GM19193 (cell line): ENCODE data around the gene DLEC1.

ENCODE experiments used
- POLR2A ChIP-seq: IDR thresholded peaks from 4 replicates; pipeline ENCODE4 v1.6.1; 2011; ENCODE audit not compliant: insufficient read depth, insufficient read length; ENCODE audit errors: extremely low read depth

The DLEC1 gene

DNA sequence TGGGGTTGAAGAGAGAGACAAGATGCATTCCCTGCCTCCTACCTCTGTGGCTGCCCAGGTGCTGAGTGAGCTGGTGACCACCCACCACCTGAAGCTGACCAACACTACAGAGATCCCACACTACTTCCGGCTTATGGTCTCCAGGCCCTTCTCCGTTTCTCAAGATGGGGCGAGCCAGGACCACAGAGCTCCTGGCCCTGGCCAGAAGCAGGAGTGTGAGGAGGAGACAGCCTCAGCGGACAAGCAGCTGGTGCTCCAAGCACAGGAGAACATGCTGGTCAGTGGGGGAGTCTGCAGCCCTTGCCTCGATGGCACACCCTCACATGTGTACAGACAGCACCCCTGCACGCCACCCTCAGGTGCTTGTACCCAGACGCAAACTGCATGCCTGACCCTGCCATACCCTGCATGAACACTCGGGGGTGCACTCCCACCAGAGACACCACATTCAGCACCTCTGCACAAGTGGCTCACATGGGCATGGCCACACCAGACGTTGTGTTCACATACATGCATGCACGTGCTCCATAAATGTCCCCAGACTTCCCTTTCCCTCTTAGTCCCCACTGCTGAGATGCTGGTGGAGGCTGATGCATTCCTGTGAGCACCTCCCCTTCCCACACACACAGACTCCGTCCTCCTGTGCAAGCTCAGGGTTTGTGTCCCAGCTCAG is 78.9 kb downstream of the DLEC1 start:
- TF ChIP-seq POLR2A: peak; percentile 8

DNA sequence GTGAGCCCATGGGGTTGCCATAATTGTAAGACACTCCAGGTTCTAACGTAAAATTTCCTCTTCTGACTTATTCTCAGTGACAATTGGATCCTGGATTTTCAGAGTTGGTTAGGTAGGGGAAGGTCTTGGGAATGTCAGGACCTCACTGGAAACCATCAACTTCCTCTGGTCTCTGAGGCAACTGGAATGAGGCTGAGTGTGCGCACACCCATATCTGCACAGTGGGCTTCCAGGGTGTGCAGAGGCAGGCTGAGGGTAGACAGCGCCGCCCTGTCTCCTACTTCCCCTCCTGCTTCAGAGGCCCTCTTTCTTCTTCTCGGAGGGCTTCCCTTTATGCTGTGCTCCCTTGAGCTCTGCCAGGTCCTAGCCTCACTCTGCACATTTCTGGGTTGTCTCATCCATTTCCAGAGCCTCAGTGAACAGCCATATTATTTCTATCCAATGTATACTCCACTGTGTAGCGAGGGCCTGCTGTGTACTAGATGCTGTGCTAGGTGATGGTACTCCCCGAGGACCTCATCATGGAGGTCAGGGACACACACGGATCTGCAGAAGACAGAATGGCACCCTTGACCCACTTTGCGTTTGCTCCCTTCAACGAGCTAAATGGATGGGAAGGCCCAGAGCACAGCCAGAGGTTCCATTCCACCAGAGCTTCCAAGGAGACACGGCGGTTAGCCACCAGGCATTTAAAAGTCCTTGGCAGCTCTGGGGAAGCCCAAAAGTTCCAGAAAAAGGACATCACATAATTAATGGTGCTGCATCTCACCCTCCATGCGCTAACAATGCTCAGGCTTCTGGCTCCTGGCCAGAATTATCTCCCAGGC is 79.6 kb downstream of the DLEC1 start:
- no peak for TF ChIP-seq POLR2A

DNA sequence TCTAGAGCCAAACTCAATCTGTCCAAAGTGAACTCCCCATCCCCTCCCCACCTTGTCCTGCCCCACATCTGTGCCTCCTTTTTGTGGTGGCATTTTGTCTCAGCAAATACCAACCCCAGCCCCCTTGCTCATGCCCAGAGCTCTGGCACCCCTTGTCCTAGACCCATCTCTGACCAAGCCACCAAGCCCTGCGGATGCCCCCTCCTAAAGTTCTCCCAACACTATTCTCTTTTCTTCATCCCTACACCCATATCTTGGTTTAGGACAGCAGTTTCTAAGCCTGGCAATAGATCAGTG is 80.2 kb downstream of the DLEC1 start:
- TF ChIP-seq POLR2A: no peak

DNA sequence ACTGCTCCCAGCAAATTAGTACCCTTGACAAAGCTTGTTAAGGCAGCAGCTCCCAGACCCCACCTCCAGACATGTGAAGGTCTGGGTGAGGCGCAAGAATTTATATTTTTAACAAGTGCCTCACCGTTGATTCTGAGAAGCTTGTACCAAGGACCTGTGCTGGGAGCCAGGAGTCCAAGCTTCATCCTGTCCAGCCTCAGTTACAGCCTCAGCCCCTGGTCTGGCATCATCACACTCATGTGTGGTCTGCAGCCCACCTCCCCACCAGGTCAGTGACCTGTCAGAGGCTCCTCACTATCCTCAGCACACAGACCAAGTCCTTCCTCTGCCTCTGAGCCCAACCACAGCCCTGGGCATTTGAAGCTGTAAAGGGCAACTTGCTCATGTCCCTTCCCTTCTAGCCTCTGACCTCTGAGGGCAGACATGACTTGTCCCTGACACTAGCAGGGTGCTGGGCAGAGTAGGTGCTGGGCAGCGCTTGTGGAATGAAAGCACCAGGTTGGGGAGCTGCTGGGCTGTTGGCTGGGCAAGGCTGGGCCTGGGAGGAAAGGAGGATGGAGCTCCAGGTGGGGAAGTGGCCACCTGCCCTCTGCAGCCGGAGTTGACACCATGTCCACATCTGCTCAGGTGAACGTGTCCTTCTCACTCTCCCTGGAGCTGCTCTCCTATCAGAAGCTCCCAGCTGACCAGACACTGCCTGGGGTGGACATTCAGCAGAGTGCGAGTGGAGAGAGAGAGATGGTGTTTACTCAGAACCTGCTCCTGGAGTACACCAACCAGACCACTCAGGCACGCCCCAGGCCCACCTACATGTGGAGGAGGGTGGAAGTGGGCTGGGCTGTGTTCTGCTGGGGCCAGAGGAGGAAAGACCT is 81.0 kb downstream of the DLEC1 start:
- no peak for TF ChIP-seq POLR2A

DNA sequence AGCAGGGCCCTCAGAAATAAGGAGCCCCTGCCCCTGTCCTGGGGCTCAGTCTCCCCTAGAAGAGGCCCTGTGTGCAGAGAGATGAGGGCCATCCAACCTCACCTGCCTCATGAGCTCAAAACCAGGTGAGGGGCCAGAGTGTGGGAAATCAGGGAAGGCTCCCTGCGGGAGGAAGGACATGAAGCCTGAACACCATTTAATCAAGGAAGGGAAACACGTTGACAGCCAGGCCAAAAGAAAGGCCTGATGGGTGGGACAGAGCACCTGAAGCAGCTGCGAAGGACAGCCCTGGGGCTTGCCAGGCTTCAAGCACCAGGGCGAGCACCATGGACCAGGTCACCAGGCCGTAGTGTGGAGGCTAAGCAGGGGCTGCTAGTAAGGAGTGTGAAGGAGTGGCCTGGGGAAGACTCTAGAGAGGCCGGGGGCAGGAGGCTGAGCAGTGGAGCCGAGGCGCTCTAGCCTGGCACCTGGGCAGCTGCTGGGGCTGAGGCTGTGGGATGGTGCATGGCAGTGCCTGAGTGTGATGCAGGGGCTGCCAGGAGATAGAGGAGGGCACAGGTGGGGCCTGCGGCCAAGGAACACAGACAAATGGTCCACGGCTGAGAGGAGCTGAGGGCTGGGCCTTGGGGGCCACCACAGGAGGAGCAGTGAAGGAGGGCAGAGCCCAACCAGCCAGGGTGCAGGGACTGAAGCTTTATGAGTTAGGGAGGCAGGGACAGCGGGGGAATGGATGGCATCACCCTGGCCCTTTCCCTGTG is 81.9 kb downstream of the DLEC1 start:
- peak; percentile 5 for TF ChIP-seq POLR2A

DNA sequence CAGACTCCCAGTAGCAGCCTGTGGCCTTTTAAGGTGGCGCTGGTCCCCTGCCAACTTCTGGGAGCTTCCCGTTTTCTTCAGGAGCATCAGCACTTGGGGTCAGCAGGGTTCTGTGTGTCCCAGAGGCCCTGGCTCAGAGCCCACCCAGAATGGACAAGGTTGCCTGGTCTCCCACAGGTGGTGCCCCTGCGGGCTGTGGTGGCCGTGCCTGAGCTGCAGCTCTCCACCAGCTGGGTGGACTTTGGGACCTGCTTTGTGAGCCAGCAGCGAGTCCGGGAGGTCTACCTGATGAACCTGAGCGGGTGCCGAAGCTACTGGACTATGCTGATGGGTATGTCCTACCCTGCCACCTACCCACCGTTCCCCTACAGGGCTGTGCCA is 82.4 kb downstream of the DLEC1 start:
- TF ChIP-seq POLR2A: no peak

DNA sequence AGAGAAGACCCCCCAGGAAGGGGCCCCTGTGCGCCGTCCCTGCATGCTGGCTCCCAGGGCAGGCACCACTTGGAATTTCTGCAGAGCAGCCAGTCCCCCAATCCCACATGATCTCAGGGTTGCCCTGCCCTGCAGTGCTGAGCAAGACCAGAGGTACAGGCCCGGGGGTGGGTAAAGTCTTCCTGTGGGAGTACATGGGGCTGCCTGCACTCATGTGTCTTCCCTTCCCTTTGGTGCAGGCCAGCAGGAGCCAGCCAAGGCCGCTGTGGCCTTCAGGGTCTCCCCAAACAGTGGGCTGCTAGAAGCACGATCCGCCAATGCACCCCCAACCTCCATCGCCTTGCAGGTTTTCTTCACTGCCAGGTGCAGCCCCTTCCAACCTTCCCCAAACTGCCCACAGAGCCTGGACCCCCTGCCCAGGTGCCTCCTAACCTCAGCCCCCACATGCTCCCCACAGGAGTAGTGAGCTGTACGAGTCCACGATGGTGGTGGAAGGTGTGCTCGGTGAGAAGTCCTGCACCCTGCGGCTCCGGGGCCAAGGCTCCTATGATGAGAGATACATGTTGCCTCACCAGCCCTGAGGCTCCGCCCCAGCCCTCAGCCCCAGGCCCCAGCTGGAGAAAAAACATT is 82.9 kb downstream of the DLEC1 start:
- no peak for TF ChIP-seq POLR2A

DNA sequence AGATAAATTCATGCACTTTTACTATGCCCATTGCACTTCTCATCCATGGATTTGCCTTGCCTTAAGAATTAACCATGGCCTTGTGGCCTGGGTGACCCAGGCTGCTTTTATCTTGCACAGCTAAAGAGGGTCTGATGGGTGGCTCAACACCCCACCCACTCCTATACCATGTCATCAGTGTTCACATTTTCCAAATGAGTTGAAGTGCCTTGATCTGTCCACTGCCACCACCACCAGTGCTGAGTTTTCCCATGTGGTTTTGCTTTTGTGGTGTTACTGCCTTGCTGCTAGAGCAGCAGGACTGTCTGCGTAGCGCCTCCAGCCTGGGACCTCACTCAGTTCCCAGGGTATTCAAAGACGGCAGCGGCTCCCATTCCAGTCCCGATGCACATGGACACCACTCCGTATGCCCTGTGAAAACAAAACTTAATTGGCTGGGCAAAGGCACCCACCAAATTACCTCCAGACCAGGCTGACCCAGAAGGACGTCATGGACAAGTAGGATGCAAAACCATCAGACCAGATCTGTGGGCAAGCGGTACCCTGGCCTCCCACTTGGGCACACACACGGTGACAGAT is 83.8 kb downstream of the DLEC1 start:
- no peak for TF ChIP-seq POLR2A

DNA sequence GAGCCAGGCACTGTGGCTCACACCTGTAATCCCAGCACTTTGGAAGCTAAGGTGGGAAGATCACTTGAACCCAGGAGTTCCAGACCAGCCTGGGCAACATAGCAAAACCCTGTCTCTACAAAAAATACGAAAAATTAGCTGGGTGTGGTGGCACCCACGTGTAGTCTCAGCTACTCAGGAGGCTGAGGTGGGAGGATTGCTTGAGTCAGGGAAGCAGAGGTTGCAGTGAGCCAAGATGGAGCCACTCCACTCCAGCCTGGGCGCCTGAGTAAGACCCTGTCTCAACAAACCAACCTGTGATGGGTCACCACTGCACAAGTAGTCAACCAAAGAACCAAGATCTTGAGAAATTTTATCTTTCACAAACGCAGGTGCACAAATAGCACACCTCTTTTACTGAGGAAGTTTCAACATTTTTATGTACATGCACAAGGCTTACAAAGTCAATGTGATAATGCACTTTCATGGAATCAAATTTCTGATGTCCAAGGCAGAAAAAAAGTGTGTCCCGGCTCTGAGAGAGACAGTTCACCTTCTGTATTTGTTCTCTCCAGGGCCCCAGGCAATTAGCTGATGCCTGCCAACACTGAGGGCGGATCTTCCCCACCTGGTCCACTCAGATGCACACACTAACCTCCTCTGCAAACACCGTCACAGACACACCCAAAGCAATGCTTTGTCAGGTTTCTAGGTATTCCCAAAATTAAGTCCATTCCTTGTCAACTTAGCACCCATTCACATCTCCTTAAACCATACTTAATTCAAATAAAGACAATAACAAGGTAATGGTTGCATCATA is 85.5 kb downstream of the DLEC1 start:
- TF ChIP-seq POLR2A: no peak

DNA sequence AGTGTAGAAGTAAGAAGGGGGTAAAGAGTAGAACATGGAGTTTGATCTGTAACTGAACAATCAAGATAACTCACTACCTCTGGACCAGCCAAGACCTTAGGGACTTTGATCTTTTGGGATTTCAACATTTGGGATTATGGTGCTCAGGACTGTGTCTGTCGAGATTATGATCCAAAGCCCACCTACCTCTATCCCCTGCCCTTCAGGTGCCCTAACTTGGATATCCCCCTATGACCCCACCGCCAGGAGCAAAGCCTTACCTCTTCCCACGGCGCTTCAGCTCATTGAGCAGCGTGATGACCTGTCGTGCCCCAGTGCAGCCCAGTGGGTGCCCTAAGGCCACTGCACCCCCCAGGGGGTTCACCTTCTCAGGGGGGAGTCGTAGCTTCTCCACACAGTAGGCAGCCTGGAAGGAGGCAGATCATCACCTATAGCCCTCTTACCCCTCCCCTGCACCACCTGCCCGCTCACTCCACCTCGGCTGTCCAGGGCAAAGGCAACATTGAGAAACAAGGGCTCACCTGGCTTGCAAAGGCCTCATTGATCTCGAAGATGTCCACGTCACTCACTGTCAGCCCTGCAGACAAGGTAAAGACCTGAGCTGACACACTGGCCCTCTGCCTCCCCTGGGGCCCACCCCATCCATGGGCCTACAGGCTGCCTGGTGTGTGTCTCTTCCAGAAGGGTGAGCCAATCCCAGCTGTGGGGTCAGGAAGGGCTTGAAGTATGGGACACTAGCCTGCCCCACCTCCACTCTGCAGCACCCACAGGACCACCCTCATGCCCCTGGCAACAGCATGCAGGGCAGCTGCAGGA is 86.5 kb downstream of the DLEC1 start:
- TF ChIP-seq POLR2A: no peak

DNA sequence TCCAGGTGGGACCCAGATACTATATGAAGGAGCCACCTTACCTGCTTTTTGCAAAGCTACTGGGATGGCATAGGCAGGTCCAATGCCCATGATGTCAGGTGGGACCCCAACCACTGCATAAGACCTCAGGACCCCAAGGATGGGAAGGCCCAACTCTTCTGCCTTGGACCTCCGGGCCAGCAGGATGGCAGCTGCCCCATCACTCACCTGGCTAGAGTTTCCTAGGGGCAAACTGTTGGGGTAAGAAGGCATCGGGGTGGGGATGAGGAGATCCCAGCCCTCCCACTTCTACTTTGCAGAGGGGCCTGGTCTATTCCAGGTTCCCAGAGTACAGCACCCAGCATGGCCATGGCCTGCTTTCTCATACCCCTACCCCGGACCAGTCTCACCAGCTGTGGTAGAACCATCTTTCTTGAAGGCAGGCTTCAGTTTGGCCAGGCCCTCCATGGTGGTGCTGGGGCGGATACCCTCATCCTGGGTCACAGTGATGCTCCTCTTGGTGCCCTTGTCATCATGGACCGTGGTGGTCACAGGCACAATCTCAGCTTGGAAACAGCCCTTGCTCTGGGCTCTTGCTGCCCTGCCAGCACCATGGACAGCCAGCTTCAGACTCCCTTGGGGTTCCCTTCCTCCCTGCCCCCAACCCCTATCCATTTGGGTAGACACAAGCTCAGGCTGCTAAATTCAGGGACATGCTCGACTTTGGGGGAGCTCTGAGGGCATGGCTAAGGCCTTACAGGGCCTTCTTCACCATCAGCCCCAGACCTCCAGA is 87.3 kb downstream of the DLEC1 start:
- no peak for TF ChIP-seq POLR2A
